HL-60 (cell line): ENCODE data around the gene ZMIZ1.
"Not testable (repeated sequence)": the region's sequence is repeated elsewhere in the genome, so short reads cannot be mapped to it uniquely, and the experiment has no call there.

Experiments
- DNase-seq, 2 experiments: peaks; one replicate each; pipeline ENCODE4 v3.0.0-alpha.2; 2010 to 2020; ENCODE audit warnings: low read depth in 1 of 2, low spot score in 1 of 2
- H3K27ac ChIP-seq: fragments of 250-450 bp; sonication (Bioruptor Pico); replicated peaks from 2 replicates; pipeline ENCODE4 v1.5.1; 2020; ENCODE audit warnings: mild to moderate bottlenecking, moderate library complexity
- H3K27me3 ChIP-seq: fragments of 250-450 bp; sonication (Bioruptor Pico); 2 replicates; pipeline ENCODE4 v1.5.1; 2021; ENCODE audit warnings: mild to moderate bottlenecking, moderate library complexity; ENCODE audit not compliant: insufficient read depth, poor library complexity, severe bottlenecking
- H3K4me3 ChIP-seq: replicated peaks from 2 replicates; pipeline ENCODE4 v1.5.1; 2011; ENCODE audit warnings: mild to moderate bottlenecking, control low read depth, low read length; ENCODE audit not compliant: insufficient read depth
- GABPA ChIP-seq: IDR thresholded peaks from 2 replicates; pipeline ENCODE4 v1.6.1; 2012; ENCODE audit warnings: low read depth
- POLR2AphosphoS5 ChIP-seq: IDR thresholded peaks from 2 replicates; pipeline ENCODE4 v1.6.1; 2012; ENCODE audit warnings: low read depth
- SPI1 ChIP-seq: IDR thresholded peaks from 2 replicates; pipeline ENCODE4 v1.6.1; 2012; ENCODE audit warnings: low read depth, mild to moderate bottlenecking, borderline replicate concordance
- TF ChIP-seq, protein P1 (sequence below): IDR thresholded peaks from 2 replicates; pipeline ENCODE4 v1.6.1; 2012; ENCODE audit warnings: low read depth; ENCODE audit not compliant: insufficient replicate concordance
- TF ChIP-seq, protein P2 (sequence below): IDR thresholded peaks from one replicate; pipeline ENCODE4 v1.5.1; 2011; ENCODE audit warnings: low read length, control low read depth, inconsistent platforms; ENCODE audit not compliant: insufficient read depth

Gene ZMIZ1

DNA sequence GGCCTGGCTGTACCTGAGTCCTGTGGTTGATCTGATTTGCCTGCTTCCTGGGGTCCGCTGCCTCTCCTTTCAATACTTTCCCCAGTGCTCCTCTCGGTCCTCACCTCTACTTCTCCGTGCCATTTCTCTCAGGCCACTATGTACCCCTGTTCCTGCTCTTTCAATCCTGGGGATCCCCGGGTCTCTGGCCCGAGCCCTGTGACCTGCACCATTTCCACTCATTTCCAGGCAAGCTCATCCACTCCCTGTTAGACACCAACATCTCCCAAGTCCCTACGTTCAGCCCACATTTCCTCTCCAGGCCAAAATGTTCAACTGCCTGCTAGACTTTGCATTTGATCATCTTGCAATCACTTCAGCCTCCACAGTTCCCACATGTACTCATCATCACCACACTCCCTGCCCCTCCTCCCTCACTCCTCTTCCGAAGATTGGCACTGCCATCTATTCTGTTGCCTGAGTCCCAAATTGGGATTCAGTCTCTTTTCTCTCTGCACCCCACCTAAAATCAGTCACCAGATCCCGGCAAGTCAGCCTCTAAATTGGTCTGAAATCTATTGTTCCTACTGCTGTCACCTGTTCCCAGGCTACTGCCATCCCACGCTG lies 34.4 kb upstream of the ZMIZ1 start:
- DNase-seq, result no peak
- no peak overlapping the region for H3K27ac ChIP-seq

DNA sequence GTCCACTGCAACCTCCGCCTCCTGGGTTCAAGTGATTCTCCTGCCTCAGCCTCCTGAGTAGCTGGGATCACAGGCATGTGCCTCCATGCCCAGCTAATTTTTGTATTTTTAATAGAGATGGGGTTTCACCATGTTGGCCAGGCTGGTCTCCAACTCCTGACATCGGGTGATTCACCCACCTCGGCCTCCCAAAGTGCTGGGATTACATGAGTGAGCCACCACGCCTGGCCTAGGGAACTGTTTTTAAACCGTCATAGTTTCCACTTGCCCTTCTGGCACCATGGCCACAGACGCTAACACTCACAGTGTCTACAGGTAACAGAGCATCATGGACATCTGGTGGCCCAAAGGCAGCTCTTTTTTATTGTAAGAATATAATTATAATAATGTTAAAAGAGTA lies 32.4 kb upstream of the ZMIZ1 start:
- H3K27ac ChIP-seq, H3K4me3 ChIP-seq, H3K27me3 ChIP-seq, DNase-seq: not testable (repeated sequence)

More for the DNA sequence above, 34.4 kb upstream of the ZMIZ1 start:
- peaks cover 2% of the 10 kb centered on the region for H3K27me3 ChIP-seq
- H3K4me3 ChIP-seq, result no peak overlapping the region
- TF ChIP-seq SPI1, result no peak
- TF ChIP-seq POLR2AphosphoS5, result no peak
- no peak for TF ChIP-seq GABPA
- TF ChIP-seq, protein P1, sequence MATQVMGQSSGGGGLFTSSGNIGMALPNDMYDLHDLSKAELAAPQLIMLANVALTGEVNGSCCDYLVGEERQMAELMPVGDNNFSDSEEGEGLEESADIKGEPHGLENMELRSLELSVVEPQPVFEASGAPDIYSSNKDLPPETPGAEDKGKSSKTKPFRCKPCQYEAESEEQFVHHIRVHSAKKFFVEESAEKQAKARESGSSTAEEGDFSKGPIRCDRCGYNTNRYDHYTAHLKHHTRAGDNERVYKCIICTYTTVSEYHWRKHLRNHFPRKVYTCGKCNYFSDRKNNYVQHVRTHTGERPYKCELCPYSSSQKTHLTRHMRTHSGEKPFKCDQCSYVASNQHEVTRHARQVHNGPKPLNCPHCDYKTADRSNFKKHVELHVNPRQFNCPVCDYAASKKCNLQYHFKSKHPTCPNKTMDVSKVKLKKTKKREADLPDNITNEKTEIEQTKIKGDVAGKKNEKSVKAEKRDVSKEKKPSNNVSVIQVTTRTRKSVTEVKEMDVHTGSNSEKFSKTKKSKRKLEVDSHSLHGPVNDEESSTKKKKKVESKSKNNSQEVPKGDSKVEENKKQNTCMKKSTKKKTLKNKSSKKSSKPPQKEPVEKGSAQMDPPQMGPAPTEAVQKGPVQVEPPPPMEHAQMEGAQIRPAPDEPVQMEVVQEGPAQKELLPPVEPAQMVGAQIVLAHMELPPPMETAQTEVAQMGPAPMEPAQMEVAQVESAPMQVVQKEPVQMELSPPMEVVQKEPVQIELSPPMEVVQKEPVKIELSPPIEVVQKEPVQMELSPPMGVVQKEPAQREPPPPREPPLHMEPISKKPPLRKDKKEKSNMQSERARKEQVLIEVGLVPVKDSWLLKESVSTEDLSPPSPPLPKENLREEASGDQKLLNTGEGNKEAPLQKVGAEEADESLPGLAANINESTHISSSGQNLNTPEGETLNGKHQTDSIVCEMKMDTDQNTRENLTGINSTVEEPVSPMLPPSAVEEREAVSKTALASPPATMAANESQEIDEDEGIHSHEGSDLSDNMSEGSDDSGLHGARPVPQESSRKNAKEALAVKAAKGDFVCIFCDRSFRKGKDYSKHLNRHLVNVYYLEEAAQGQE, result no peak
- TF ChIP-seq, protein P2, sequence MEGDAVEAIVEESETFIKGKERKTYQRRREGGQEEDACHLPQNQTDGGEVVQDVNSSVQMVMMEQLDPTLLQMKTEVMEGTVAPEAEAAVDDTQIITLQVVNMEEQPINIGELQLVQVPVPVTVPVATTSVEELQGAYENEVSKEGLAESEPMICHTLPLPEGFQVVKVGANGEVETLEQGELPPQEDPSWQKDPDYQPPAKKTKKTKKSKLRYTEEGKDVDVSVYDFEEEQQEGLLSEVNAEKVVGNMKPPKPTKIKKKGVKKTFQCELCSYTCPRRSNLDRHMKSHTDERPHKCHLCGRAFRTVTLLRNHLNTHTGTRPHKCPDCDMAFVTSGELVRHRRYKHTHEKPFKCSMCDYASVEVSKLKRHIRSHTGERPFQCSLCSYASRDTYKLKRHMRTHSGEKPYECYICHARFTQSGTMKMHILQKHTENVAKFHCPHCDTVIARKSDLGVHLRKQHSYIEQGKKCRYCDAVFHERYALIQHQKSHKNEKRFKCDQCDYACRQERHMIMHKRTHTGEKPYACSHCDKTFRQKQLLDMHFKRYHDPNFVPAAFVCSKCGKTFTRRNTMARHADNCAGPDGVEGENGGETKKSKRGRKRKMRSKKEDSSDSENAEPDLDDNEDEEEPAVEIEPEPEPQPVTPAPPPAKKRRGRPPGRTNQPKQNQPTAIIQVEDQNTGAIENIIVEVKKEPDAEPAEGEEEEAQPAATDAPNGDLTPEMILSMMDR, result no peak

DNA sequence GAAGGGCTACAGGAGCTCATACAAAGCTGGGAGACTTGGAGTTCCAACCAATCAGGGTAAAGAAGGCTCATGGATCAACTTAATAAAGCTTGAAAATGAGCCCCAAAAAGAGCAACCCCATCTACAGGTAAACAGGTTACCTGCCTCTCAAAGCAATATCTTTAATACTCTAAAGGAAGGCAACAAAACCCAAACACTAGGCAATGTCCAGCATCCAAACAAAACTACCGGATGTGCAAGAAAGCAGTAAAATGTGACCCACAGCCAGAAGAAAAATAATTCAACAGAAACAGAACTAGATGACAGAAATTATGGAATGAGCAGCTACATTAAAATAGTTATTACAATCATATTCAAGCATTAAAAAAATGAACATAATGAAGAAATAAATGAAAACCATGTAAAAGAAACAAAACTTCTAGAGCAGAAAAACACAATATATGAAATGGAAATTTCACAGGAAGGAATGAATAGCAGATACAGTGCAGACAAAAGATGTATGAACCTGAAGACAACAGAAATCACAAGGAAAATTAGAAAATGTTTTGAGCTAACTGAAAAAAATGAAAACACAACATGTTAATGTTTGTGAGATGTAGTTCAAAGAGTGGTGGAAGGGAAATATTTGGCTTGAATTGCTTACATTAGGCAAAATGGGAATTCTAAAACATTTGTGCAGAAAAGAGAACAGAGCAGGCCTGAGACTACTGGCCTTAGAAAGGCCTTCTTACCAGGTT lies 30.5 kb upstream of the ZMIZ1 start:
- no peaks in the 10 kb centered on the region for H3K27me3 ChIP-seq
- no peak for DNase-seq
- H3K4me3 ChIP-seq, result no peak overlapping the region
- H3K27ac ChIP-seq, result no peak overlapping the region
- TF ChIP-seq, protein P1, result no peak
- TF ChIP-seq GABPA (no peak), SPI1 (no peak), POLR2AphosphoS5 (no peak)
- TF ChIP-seq, protein P2, result no peak

DNA sequence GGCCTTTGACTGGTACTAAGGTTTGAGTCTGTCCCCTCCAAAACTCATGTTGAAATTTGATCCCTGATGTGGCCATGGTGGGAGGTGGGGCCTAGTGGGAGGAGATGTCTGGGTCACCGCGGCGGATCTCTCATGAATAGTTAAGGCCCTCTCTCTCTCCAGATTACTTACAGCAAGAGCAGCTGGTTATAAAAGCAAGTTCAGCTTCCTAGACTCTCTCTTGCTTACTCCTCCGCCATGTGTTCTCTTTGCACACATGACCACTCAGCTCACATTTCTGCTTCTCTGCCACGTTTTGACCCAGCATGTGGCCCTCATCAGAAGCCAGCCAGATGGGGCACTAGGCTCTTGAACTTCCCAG lies 29.9 kb upstream of the ZMIZ1 start:
- no peak for DNase-seq
- Histone ChIP-seq H3K27me3 (no peaks in the 10 kb centered on the region), H3K4me3 (no peak overlapping the region), H3K27ac (no peak overlapping the region)
- TF ChIP-seq, protein P1, result no peak
- TF ChIP-seq, protein P2, result no peak
- no peak for TF ChIP-seq POLR2AphosphoS5
- TF ChIP-seq SPI1, result no peak
- TF ChIP-seq GABPA, result no peak
